Measurements from ENCODE around the gene CIT.
A peak's percentile ranks its signal among the peaks of the same experiment; 100 is the strongest.

The CIT gene

GRCh38 chr12:119705182-119705581, 171.9 kb downstream of the CIT start:
- DNase-seq (ENCODE audit: insufficient read length, low spot score) (no peak), FAIRE-seq (no peak)

GRCh38 chr12:119704065-119704747, 172.9 kb downstream of the CIT start:
- no peak for DNase-seq (ENCODE audit: insufficient read length, low spot score)
- no peak for FAIRE-seq

DNA sequence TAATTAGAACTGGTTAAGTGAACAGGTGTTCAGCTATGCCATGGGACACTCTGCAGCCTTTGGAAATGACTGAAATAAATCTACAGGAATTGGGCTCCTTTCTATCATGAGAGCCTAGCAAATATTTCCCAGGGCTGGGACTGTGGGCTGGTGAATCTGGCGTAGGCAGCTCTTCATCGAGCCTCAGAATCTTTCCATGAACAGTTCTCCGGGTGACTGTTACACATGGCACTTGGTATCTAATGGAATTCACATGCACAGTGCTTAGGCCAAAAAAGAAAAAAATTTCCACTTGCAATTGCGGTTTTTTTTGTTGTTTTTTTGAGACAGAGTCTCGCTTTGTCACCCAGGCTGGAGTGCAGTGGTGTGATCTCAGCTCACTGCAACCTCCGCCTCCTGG, 177.0 kb downstream of the CIT start:
- no peak for DNase-seq (ENCODE audit: insufficient read length, low spot score)
- no peak for FAIRE-seq

DNA sequence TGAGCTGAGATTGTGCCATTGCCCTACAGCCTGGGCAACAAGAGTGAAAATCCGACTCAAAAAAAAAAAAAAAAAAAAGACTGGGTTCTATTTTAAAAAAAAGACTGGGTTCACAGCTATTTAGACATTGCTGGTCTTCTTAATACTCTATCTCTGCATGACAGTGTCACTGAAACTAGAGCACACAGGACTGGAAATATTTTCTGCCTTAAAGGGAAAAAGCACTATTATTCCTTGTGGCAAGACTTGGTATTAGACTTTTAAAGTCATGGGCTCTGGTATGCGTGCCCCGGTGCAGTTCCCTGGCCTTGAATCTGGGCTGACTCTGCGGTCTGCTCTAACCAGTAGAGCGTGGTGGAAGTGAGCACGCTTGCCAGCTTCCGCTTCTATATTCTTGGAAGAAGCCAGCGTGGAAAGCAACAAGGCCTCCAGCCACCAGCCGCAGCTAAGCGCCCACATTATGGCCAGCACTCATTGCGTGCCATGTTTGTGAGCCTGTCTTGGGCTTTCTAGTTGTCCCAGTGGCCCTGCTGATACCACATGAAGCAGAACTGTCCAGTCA, 177.8 kb downstream of the CIT start:
- FAIRE-seq: no peak
- DNase-seq (ENCODE audit: insufficient read length, low spot score): no peak

DNA sequence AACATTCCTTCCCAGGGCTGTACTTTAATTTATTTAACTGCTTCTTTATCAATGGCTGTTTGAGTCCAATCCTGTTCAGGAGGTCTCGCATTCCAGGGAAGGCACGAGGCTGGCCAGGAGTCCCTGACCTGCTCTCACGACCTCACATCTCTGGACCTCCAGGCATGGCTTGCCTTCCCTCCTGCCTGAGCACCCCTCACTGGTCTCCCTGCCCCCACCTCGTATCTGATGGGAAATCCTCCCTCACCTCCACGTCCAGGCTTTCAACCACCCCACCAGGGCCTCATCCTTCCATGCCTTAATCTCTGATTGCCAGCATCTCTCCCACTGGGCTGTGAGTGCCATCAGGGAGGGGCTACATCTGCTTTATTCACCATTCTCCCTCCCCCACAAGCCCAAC, 180.2 kb downstream of the CIT start:
- DNase-seq (ENCODE audit: insufficient read length, low spot score) (no peak), FAIRE-seq (no peak)

- DNase-seq (ENCODE audit: insufficient read length, low spot score) (no peak), FAIRE-seq (no peak)
Observed at GRCh38 chr12:119695034-119695433, 182.1 kb downstream of the CIT start.

GRCh38 chr12:119694111-119694510, 183.0 kb downstream of the CIT start:
- DNase-seq (ENCODE audit: insufficient read length, low spot score) (no peak), FAIRE-seq (no peak)

DNA sequence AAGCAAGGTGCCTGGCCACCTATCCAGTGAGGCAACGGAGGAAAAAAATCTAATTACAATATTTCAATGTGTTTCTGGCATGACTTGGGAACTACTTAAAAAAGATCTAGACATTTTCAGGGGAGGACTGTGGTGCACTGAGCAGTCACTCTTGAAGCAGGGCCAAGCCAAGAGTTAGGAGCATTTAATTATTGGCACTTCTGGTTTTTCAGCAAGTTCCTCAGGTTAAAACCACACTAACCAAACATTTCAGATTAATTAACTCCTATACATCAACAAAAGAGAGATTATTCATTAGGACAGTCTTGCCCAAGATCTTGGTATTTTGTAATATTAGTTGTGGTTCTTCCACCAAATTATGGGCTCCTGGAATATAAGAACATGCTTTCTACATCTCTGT, 183.6 kb downstream of the CIT start:
- DNase-seq (ENCODE audit: insufficient read length, low spot score) (no peak), FAIRE-seq (no peak)

DNA sequence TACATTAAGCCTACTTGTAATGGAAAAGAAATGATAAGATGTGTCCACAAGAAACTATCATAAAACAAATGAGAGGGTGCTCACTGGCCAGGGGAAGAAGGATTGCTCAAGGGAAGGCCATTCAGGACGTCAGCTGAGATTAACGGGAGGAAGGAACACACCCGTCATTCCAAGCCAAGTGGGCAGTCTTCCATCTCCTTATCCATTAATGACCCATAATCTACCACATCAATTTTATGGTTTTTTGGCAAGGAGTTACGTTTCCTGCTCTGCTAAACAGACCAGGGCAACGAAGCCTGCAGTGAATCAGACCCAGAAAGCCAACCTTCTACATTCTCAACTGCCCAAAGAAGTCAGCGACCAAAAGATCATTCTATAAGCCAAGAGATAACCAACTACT, 184.1 kb downstream of the CIT start:
- DNase-seq (ENCODE audit: insufficient read length, low spot score) (no peak), FAIRE-seq (no peak)

- DNase-seq (ENCODE audit: insufficient read length, low spot score): no peak
- FAIRE-seq: no peak
Observed at GRCh38 chr12:119692410-119692809, 184.7 kb downstream of the CIT start.

GRCh38 chr12:119691202-119691810, 185.8 kb downstream of the CIT start:
- DNase-seq (ENCODE audit: insufficient read length, low spot score): no peak
- FAIRE-seq: no peak

DNA sequence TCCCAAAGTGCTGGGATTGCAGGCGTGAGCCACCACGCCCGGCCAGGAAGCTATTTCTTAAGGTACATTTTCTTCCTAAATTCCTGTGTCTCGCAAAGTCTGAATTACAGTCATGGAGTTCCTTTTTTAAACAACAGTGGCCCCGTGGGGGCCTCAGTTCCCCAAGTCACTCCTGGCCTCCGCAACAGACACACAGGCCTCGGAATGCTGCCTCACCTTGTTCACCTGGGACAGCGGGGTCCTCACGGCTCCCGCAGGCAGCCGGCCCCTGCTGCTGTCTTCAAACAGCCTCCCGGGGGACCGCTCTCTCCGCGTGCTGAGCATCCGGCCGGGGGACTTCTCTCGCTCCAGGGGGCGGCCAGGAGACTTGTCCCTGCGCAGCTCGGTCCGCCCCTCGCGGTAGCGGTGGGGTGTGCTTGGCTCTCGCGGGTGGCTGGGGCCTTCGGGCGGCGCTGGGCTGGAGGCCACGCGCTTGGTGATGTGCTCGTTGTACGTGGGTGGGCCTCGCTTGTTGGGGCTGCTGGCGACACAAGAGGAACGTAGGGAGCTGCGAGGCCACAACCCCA, 187.1 kb downstream of the CIT start:
- FAIRE-seq (no peak), DNase-seq (ENCODE audit: insufficient read length, low spot score) (no peak)

GRCh38 chr12:119687879-119688278, 189.2 kb downstream of the CIT start:
- FAIRE-seq (no peak), DNase-seq (ENCODE audit: insufficient read length, low spot score) (no peak)

GRCh38 chr12:119687406-119687805, 189.7 kb downstream of the CIT start:
- DNase-seq (ENCODE audit: insufficient read length, low spot score) (no peak), FAIRE-seq (no peak)

DNA sequence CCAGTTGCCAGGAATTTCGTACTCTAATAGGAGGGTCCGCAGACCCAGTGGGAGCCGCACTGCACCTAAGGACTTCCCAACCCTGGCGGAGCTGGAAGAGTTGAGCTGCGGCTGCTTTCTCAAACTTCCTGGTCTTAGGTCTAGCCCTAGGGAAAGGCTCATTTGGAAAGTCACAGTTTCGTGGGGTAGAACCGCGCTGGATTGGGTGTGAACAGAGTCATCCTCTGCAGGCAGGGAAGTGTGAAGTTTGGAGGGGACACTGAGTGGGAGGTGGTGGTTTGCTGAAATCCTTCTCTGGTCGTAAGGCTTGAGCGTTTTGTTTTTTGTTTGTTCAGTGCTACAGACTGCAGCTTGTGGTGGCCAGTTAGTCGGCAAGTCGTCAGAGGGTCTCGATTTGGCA, 190.3 kb downstream of the CIT start:
- DNase-seq (ENCODE audit: insufficient read length, low spot score) (no peak), FAIRE-seq (no peak)

DNA sequence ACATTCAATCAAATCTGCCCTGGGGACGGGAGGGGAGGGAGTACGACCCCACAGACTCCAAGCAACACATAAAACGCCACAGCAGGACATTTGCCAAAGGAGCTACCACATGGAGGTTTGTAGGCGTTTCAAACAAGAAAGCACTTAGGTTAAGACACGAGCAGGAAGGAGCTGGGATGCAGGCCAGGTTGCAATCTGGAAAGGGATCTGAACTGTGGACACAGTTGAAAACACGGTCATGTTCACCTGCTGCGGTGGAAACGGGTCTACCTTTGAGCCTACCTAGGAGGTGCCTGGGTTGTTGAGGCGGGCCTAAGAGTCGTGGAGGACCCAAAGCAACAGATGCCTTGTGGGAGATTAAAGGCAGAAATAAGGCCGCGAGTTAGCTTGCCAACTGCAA, 190.8 kb downstream of the CIT start:
- FAIRE-seq: no peak
- DNase-seq (ENCODE audit: insufficient read length, low spot score): no peak

DNA sequence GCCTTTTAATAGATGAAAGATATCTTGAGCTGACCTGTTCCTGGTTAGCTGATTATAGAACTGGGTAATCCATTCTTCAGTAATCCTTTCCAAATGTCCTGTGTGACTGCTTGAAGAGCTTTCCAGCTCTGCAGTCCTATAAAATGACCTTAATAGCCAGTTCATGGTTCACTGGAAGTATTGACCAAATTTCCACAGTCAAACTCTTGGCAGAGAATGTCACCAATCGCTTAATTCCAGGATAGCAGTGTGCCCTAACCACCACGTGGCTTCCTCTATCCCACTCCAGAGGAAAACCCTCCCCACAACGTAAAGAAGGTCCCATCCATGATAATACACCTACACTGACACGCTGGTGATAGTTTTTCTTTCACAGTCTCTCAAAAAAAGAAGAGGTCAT, 191.7 kb downstream of the CIT start:
- FAIRE-seq (no peak), DNase-seq (ENCODE audit: insufficient read length, low spot score) (no peak)

GRCh38 chr12:119684711-119685369, 192.3 kb downstream of the CIT start:
- DNase-seq (ENCODE audit: insufficient read length, low spot score): no peak
- no peak for FAIRE-seq

- FAIRE-seq (no peak), DNase-seq (ENCODE audit: insufficient read length, low spot score) (no peak)
Observed at GRCh38 chr12:119683816-119684215, 193.3 kb downstream of the CIT start.

DNA sequence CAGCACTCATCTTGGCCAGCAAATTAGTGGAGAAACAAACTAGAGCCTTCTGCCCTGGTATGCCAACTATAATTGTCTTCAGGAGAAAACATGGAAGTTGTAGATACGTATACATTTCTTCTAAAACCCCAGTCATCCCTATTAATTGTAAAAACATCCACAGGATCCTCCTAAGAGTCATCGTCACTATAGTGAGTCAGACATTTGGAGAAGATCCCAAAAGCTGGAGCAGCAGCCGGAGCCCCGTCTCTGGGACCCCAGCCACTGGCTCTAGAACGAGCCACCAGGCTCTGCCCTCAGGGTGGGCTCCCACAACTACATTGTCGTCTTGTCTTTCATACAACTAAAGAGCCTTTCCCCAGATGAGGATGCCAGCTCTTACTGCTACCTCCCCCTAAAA, 193.7 kb downstream of the CIT start:
- FAIRE-seq: no peak
- DNase-seq (ENCODE audit: insufficient read length, low spot score): no peak

DNA sequence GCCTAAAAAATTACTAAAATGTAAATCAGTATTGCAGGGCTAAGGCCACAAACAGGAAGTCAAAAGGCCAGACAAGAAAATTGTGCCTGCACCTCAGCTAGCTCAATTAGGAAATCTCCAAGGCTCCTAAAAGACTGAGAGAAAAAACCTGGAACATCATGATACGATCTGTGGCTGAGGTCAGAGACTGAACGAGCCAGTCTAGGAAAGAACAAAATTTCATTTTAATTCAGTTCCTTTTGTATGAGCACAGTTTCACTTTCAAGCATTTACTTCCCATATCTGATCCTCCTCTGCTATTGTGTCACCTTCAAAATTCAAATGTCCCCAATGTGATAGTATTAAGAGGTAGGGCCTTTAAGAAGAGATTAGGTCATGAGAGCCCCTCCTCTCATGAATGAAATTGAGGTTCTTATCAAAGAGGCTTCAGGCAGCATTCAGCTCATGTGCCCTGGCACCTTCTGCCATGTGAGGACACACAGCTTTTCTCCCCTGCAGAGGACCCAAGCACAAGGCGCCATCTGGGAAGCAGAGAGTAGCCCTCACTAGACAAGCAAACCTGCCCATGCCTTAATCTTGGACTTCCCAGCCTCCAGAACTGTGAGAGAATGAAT, 194.4 kb downstream of the CIT start:
- DNase-seq (ENCODE audit: insufficient read length, low spot score) (no peak), FAIRE-seq (peak; percentile 48)

All from GM19239 (cell line).